C4-2B (cell line): ENCODE results near the gene CACHD1.

Experiments
- CTCF ChIP-seq: fragments of 450-650 bp; conservative IDR thresholded peaks from 2 replicates; pipeline ENCODE4 v1.5.1; 2017; ENCODE audit warnings: mild to moderate bottlenecking
- ZFX ChIP-seq: fragments of 450-650 bp; IDR thresholded peaks from 2 replicates; pipeline ENCODE4 v1.6.1; 2017

DNA sequence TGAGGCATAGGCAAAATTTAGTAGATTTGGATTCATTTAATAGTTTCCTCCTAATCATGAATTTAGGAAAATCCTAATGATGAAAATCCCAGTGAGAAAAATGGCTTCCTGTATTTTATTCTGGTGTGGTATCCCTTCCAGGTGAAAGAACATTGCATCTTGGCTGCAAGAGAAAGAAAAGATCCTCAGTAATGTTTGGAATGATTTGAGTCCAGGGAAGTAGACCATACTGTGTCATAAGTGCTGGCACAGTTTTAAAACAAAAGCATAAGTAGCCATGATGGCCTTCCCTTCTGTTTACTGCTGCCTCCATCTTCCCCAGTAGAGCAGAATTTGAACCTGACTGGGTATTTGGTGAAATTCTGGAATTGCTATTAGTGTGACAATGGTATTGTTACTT, 52.8 kb downstream of the CACHD1 start:
- TF ChIP-seq CTCF (no peak), ZFX (no peak)
